ENCODE results near the gene UBE2Z. TPM values are rescaled to one million over a fixed set of nuclear protein-coding genes. Genes with fewer than 3 reads are reported as not detected.

Gene UBE2Z
- total and polyA plus RNA-seq, 2 of the 13 experiments (the other 11 are each of a cell fraction or from before 2014, with no cell fraction given), result 63.2 to 122 TPM

GRCh38 chr17:48910370-48910769 is 2.2 kb downstream of the UBE2Z start (continued):
- TF ChIP-seq RFX3 (CRISPR knock-in tag; IDR thresholded peaks at IDR 0.05) (no peak), CBFB (CRISPR knock-in tag; IDR thresholded peaks at IDR 0.05) (no peak), POLR2G (IDR thresholded peaks at IDR 0.05; ENCODE audit: low read depth, low read length) (peak; percentile 14; the same call in 1 of the 2 replicates), POLR2A (IDR thresholded peaks at IDR 0.05; ENCODE audit: insufficient read depth in 1 of 2, low read depth in 2 of 2, low read length in 2 of 2) (peak in 1 of 2 experiments; percentile 26; a peak in 1 of 4 replicates), ZKSCAN8 (CRISPR knock-in tag; IDR thresholded peaks at IDR 0.05; ENCODE audit: borderline replicate concordance) (0 out of 2 replicates have a peak, but pooled peaks have one; percentile 24), SRSF1 (optimal IDR thresholded peaks at IDR 0.05; ENCODE audit: low read depth, low read length) (no peak), SAP130 (CRISPR knock-in tag; IDR thresholded peaks at IDR 0.05; ENCODE audit: low read depth) (0 out of 2 replicates have a peak, but pooled peaks have one; percentile 39), SOX13 (IDR thresholded peaks at IDR 0.05) (no peak), SOX13 (CRISPR knock-in tag; conservative IDR thresholded peaks at IDR 0.05 in 1 of 2, IDR thresholded peaks at IDR 0.05 in 1 of 2) (peak in 1 of 2 experiments; percentile 55; a peak in 2 of 4 replicates), HMG20B (CRISPR knock-in tag; conservative IDR thresholded peaks at IDR 0.05) (peak; percentile 80; the same call in 1 of the 2 replicates), HES4 (CRISPR knock-in tag; IDR thresholded peaks at IDR 0.05; ENCODE audit: borderline replicate concordance) (no peak), PCBP2 (optimal IDR thresholded peaks at IDR 0.05; ENCODE audit: low read depth, low read length, poor library complexity, severe bottlenecking) (peak; percentile 36), NCOA2 (CRISPR knock-in tag; IDR thresholded peaks at IDR 0.05) (peak; percentile 11; the same call in 1 of the 2 replicates), TEAD3 (CRISPR knock-in tag; optimal IDR thresholded peaks at IDR 0.05; ENCODE audit: borderline replicate concordance) (peak; percentile 11), MEF2D (CRISPR knock-in tag; IDR thresholded peaks at IDR 0.05) (no peak), GFI1 (CRISPR knock-in tag; IDR thresholded peaks at IDR 0.05; ENCODE audit: borderline replicate concordance) (peak; percentile 97)
- TF ChIP-seq, protein P1, sequence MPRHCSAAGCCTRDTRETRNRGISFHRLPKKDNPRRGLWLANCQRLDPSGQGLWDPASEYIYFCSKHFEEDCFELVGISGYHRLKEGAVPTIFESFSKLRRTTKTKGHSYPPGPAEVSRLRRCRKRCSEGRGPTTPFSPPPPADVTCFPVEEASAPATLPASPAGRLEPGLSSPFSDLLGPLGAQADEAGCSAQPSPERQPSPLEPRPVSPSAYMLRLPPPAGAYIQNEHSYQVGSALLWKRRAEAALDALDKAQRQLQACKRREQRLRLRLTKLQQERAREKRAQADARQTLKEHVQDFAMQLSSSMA (CRISPR knock-in tag; IDR thresholded peaks at IDR 0.05), result 0 out of 2 replicates have a peak, but pooled peaks have one; percentile 29

All from HepG2 (cell line).